ENCODE results near the gene NUDT5.

- TF ChIP-seq, protein P1, sequence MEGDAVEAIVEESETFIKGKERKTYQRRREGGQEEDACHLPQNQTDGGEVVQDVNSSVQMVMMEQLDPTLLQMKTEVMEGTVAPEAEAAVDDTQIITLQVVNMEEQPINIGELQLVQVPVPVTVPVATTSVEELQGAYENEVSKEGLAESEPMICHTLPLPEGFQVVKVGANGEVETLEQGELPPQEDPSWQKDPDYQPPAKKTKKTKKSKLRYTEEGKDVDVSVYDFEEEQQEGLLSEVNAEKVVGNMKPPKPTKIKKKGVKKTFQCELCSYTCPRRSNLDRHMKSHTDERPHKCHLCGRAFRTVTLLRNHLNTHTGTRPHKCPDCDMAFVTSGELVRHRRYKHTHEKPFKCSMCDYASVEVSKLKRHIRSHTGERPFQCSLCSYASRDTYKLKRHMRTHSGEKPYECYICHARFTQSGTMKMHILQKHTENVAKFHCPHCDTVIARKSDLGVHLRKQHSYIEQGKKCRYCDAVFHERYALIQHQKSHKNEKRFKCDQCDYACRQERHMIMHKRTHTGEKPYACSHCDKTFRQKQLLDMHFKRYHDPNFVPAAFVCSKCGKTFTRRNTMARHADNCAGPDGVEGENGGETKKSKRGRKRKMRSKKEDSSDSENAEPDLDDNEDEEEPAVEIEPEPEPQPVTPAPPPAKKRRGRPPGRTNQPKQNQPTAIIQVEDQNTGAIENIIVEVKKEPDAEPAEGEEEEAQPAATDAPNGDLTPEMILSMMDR (conservative IDR thresholded peaks at IDR 0.05 in 1 of 2, IDR thresholded peaks at IDR 0.05 in 1 of 2; ENCODE audit: extremely low read depth in 1 of 2, insufficient read depth in 1 of 2, low read depth in 1 of 2, low read length in 2 of 2): no peak
- TF ChIP-seq EZH2 (IDR thresholded peaks at IDR 0.05; ENCODE audit: borderline replicate concordance, low read length): no peak
Observed at GRCh38 chr10:12193193-12193592, 2.5 kb downstream of the NUDT5 start.
